Measurements from ENCODE around the gene RETNLB.

The RETNLB gene

GRCh38 chr3:108757404-108757982 is at the start of gene RETNLB:
TSS of gene RETNLB (minus strand) at chr3:108757410. CDS start at chr3:108757185, 225 bp downstream.
- DNase-seq = no peak

GRCh38 chr3:108806316-108806715 is 49.1 kb upstream of the RETNLB start:
- no peak for DNase-seq

DNA sequence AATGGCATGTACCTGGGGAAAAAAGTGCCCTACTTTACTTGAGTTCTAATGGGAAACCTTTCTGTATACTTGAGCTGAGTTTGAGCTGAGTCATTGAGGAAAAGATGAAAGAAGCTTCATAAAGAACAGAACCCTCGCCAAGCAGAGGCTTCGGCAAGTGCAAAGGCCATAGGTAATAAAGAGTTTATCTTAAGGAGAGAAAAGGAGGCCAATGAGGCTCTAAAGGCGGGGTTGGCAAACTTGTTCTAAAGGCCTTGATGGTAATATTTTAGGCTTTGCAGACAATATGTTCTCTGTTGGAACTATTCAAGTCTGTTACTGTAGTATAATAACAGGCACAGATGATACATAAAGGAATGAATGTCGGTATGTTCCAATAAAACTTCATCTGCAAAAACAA is 47.8 kb upstream of the RETNLB start:
- DNase-seq = no peak

DNA sequence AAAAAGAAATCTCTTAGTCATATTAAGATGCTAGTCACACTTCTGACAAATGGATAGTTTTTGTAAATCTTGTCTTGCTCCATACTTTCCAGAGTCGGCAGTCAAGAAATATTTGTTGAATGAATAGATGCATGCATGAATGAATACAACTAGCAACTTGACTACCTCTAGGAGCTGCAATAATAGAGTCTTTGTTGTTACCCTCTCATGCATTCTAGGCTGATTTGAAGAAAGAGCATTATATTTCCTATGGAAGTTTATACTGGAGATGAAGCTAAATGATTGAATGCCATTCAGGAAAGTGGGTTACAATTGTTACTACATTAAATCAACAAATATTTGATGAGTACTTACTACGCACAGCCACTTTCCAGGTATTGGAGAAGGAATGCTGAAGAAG is 47.2 kb upstream of the RETNLB start:
- no peak for DNase-seq

- no peak for DNase-seq
Measured at GRCh38 chr3:108791473-108791872, 34.3 kb upstream of the RETNLB start.

DNA sequence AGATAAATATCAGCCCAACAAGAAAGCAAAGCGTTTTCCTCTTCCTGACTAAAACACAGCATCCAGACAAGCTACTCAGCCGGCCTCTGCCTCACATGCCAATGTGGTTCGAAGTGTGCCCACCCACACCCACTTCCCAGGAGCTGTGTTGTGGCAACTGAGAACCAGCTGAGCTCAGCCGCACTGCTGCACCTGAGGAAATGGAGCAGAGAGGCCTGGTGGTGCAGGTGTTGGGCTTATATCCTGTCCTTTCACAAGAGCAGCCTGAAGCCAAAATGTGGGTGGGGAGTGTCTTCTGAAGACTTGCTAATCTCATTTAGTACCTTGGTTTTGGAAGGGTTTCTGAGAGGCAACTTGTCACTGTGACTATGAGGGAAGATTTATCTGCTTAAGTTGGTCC is 23.0 kb upstream of the RETNLB start:
- no peak for DNase-seq

DNA sequence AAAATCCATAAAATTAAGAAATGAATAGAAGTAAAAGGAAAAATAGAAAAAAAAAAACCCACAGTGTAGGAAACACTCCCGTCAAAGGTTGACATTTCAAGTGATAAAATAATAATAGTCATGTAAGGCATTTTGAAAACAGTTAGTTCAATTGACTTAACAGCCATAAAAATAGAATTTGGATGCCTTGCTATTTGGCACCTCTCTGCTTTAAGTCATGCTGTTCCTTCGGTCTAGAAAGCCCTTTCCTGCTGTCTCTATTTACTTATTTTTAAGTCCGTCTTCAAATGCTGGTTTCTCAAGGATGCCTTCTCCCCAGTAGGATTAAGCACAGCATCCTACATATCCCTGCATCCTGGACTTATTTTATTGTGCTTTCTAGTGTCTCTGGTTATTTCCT is 22.3 kb upstream of the RETNLB start:
- no peak for DNase-seq

DNA sequence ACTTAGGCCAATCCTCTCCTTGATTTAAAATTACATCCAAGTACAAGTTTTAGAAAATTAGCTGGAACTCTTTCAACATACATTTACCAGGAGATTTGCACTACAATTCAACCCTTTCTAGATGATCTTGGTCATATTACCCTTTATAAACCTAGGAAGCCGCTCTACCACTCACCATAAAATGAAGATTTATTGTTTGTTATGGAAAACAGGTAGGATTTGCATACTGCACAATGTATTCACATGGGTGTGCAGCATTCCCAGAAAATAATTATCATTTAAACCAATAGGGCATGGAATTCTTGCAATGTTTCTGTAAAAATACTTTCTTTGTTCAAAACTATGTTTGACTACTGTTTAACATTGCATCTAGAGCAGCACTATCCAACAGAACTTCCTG is 18.4 kb upstream of the RETNLB start:
- no peak for DNase-seq

DNA sequence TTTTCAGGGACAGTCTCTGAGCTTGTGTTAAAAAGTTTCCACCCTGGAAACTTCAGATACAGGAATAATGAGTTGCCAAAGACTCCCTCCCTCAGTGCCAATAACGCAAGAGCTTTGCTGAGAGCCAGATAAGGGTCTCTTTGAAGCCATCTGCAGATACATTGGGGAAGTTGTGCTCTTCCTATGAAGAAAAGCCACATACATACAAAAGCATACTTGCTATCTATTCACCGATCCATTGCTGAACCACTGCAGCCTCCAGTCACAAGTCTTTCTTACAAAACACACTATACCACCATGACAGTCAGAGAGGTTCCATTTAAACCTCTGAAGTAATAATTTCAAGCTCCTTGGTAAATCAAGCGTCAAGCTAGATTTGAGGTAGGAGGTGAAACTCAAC is 10.0 kb upstream of the RETNLB start:
- DNase-seq = no peak

DNA sequence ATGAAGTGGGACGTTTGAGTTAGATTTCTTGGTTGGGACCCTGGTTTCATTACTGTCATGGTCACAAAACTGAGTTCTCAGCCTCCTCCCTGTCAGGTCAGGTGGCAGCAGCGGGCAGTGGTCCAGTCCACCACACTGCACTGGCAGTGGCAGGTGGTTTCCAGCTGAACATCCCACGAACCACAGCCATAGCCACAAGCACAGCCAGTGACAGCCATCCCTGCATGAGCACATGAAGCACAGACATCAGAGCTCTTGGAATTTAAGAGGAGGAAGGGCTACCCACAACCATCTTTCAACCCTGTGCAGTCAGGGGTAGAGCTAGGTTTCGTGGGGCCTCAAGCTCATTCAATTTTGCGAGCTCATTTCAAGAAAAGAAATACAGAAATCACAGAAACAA is 1.5 kb downstream of the RETNLB start:
- DNase-seq = no peak

- DNase-seq = no peak
Measured at GRCh38 chr3:108744762-108745161, 12.4 kb downstream of the RETNLB start.

DNA sequence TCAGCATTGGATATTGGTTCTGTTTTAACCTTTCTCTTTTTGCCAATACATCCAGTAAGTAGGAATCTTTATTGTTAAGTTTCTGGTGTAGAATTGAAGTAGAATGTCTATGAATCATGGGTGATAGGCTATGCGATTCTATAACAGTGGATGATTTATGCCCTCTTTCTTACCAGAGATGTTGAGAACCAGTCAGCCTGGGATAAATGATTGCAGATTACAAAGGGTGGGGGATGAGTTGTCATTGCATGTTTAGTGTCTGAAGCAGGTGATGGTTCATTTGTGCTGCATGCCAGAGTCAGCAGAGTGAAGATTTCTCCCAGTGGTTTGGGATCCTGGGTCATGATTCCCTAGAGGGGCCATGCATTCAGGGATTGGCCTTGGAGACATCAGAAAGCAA is 14.3 kb downstream of the RETNLB start:
- DNase-seq = no peak

- no peak for DNase-seq
Measured at GRCh38 chr3:108736821-108737220, 20.4 kb downstream of the RETNLB start.

DNA sequence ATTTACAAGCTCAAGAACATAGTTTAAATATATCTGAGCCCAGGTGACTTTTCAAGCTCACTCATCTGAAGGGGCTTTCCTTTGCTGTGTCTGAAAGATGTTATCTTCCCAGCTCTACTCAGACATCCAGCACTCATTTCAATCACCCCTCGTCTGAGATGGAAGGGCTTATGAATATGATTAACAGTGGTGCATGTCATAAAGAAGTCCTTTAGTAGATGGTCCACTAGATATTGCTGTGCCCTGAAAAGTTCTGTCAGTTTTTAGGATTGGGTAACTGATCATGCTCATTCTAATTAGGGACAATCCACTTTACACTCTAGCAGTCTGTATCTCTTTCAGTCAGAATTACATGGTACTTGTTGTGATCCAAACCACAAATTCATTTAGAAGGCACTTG is 28.3 kb downstream of the RETNLB start:
- no peak for DNase-seq

- no peak for DNase-seq
Measured at GRCh38 chr3:108728105-108728504, 29.1 kb downstream of the RETNLB start.

GRCh38 chr3:108724101-108724500 is 33.1 kb downstream of the RETNLB start:
- DNase-seq = no peak

DNA sequence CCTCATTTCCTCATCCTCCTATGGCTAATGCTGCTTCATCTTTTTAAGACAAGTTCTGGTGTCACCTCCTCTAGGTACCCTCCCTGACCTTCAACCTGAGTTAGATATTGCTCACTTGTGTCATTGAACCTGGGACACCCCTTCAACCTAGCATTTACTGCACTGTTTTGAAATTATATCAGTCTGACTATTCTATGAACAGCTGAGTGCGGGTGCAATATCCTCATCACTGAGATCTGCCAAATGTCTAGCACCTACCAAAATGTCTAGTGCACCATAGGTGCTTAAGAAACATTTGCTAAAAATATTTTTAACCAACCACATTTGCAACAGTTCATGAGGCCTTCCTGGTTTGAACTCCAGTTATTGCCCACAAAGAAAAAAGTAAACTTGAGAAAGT is 34.5 kb downstream of the RETNLB start:
- no peak for DNase-seq

DNA sequence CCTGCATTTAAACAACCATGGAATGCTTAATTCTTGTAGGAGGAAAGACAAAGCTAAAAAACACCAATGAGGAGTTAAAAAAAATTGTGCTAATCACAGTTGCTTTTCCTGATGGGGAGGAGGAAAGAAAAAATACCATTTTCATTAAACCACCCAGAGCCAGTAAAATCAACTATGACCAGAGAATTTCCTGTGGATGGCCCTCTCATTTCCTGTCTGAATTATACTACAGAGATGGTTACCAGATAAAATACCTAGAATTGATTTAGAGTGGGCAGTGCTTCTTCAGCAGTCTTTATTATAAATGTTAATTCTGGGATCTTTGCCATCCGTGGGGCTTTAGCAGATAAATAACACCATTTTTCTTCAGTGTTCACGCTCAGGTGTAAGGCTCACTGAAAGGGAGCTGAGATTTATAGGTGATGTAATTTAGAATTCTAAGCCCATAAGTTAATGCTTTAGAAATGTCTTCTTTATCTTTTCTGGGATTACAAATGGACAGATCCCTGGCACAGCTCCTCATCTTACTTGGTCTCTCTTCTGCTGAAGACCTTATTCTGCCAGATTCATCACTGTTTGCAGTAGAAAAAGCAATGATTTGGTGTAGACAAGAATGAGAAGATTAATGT is 37.9 kb downstream of the RETNLB start:
- DNase-seq = no peak

DNA sequence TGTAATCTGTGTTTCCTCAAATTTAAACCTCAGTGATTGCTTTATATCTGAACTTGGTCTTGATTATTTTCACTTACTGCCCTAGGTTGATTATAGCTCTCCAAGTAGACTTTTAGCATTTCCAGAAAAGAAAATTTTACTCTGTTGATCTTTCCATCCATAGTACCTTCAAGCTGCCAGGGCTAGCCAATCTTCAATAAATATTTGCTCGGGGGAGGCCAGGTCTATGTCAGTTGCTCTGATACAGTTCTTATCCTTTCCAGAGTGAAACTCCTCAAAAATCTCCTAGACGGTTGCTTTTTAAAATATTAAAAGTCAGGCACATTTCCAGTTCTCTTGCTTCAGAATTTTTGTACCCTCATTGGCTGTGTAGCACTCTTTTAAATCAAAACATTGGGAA is 38.8 kb downstream of the RETNLB start:
- no peak for DNase-seq

DNA sequence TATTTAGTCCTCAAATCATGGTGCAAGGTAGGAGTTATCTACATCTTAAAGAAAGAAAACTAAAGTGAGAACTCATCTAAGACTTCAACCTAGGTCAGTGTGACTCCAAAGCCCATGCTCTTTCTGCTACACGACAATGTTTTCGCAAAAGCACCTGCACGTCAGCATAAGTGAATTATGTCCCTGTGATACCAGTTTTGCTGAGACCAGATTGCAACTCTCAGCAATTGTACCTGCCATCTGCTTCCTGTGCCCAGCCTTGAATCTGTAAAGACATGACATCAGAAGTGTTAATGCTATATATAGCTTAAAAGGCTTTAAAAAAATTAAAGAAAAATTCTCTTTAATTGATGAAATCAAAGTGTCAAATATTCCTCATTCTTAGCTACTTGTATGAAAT is 43.4 kb downstream of the RETNLB start:
- no peak for DNase-seq

DNA sequence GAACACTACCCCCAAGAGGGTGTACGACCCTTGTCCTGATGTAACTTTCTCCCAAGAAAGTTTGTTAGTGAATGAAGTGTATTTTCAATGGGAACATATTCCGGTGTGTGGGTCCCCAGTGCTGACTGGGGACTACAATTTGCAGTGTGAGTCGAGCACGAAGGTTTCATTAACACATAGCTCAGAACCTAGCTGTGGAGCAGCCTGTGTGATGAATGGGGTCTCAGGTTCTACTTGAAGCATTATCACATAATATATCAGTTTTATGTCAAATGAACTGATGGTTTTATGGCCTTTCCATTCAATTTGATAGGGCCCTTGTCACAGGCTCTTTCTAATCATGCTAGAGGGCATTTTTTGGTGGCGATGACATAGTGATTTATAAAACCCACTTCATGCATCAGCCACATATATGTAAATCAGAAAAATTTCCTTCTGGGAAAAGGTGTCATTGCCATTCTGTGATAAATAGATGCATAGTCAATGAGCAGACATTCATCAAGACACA is 44.1 kb downstream of the RETNLB start:
- DNase-seq = no peak
